T-helper 9 cell (primary cell): ENCODE measurements around the gene RIPOR3.
A peak's percentile ranks its signal among the peaks of the same experiment; 100 is the strongest.
"Not testable (repeated sequence)": the region's sequence is repeated elsewhere in the genome, so short reads cannot be mapped to it uniquely, and the experiment has no call there.

Source experiments
- DNase-seq: peaks from one replicate; pipeline ENCODE4 v3.0.0-alpha.2; 2020

Gene RIPOR3

GRCh38 chr20:50601511-50602431 is 89.6 kb downstream of the RIPOR3 start:
- DNase-seq = no peak

GRCh38 chr20:50600281-50600895 is 91.0 kb downstream of the RIPOR3 start:
- DNase-seq = no peak

- DNase-seq = not testable (repeated sequence)
These were observed 92.6 kb downstream of the RIPOR3 start for GRCh38 chr20:50598768-50599167.

GRCh38 chr20:50598074-50598473 is 93.3 kb downstream of the RIPOR3 start:
- no peak for DNase-seq

DNA sequence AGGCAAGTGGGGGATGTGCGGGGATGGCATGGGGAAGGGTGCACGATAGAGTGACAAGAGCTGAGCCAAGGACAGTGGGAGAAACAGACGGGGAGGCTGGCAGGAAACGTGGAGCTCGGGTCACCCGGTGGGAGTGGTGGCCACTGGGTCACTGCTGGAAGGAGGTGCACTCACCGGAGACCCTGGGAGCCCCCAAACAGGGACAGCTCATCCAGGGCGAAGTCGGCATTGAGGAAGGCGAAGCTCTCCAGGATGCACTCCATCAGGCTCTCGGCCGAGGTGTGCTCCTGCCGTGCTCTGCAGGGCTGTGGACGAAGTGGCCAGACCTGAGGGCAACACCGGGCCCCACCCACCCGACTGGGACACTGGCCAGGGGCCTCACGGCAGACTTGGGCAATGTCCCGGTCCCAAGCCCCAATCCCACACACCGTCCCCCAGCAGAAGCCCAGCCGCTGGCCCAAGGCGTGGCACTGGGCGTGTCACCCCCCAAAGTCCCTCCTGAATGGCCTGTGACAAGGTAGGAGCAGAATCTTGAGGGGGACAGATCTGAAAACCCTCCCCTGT is 93.9 kb downstream of the RIPOR3 start:
- DNase-seq = no peak

GRCh38 chr20:50596694-50597021 is 94.7 kb downstream of the RIPOR3 start:
- no peak for DNase-seq

- DNase-seq = no peak
These were observed 95.2 kb downstream of the RIPOR3 start for GRCh38 chr20:50595988-50596693.

DNA sequence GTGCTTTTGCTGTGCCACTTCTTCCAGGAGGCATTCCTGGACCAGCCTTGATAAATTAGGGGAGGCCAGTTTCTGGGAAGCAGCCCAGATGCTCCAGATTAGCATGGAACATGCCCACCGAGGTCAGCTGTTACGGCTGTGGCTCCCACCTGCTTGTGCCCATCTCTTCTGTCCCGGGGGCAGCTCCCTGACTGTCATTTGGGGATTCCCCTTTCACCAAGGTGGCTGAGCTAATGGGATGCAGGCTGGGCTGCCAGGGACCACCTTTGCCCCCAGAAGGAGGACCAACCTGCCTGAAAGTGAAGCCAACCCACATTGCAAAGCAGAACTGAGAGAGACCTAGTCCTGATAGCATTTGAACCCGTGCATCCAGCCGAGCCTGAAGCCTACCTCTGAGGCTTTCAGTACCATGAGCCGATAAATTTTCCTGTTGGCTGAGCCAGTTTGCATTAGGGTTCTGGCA is 95.9 kb downstream of the RIPOR3 start:
- no peak for DNase-seq

DNA sequence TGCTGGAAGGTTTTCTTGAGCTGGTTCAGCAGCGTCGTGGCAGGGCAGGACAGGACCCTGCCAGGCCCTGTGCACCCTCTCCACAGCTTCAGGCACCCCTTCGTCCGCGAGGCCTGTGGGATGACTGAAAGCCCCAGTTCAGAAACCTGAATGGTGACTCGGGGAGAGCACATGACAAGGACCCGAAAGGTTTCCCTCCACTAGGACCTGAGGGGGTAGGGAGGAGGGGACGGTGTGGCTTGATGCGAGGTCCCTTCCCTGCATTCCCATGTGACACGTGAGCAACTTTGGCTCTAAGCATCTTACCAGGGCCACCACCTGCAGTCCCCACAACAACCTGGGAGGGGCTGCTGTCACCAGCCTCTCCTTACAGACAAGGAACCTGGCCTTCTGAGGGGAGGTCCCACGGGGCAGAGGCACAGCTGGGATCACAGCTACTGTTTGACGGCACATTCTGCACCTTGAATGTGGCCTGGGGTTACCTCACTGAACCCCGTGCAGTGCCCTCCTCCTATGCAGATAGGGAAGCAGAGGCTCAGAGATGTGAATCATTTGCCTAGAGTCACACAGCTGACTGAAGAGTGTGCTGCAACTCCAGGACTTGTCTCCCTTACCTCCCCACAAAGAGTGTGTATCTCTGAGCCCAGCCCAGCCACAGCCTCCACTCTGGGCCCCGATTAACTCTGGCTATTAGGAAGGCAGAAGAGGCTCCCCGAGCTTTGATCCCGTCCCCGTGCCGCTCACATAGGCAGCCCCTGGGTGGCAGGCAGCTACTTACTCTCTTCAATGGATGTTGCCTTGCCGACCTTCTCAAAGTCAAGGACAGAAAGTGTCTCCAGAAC is 96.5 kb downstream of the RIPOR3 start:
- DNase-seq = no peak

GRCh38 chr20:50594231-50594590 is 97.1 kb downstream of the RIPOR3 start:
- no peak for DNase-seq

DNA sequence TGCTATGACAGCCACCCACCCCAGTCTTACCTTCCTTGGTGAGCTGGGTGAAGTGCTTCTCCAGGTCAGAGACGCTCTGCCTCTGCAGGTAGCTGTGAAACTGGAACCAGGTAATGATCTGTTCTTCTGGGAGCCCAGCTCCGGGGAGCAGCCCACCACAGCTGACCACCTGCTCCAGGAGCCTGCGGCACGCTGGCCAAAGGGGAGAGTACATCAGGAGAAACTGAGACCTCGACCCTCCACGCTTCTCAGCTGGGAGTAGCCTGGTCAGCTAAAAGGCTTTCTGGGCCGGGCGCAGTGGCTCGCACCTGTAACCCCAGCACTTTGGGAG is 98.4 kb downstream of the RIPOR3 start:
- DNase-seq = no peak

GRCh38 chr20:50592282-50593004 is 98.9 kb downstream of the RIPOR3 start:
- DNase-seq = no peak

DNA sequence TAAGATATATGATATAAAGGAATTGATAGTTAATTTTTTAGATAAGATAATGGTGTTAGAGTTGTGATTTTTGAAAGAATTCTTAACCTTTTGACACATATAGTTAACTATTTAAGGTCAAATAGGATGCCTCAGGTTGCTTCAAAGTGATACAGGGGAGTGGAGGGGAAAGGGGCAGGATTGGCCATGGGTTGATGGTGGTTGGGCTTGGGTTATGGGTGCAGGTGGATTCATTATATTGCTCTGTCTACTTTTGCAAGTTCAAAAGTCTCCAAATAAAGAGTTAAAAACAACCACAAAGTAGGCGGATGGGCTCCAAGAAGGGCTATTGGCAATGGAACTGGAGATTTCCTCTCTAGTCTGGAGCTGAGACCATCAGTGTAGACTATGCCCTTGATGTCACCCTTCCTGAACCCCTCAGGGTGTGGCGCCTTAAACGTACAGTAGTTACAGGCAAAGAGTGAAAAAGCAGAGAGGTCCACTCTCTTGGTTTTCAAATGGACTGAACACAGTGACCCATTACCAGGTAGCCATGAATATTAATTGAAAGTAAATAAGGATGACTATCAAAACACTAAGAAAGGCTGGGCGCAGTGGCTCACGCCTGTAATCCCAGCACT is 100.0 kb downstream of the RIPOR3 start:
- no peak for DNase-seq

DNA sequence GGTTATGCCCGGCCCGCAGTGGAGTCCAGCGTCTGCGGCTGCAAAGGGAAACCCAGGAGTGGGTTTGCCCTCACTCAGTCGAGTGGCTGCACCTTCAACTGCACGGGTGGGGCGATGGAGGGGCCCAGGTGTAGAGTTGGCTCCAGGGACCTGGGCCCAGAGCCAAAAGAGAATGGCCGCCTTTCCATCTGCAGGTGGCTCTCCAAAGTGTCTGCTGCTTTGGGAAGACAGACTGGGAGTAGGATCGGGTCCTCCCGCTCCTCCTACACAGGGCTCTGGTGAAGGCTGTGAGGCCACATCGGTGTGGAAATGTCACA is 101.0 kb downstream of the RIPOR3 start:
- no peak for DNase-seq

GRCh38 chr20:50589548-50590347 is 101.6 kb downstream of the RIPOR3 start:
- DNase-seq = no peak

GRCh38 chr20:50588034-50588736 is 103.2 kb downstream of the RIPOR3 start:
- DNase-seq = peak; percentile 79

GRCh38 chr20:50587291-50587961 is 103.9 kb downstream of the RIPOR3 start:
- no peak for DNase-seq

GRCh38 chr20:50586531-50587232 is 104.7 kb downstream of the RIPOR3 start:
- no peak for DNase-seq

- DNase-seq = no peak
These were observed 105.7 kb downstream of the RIPOR3 start for GRCh38 chr20:50585678-50586077.
